Neural cell (in vitro differentiated cells): Measurements from ENCODE around the gene TMPRSS4.

Source experiments
- CTCF ChIP-seq: fragments of 450-650 bp; IDR thresholded peaks from 2 replicates; pipeline ENCODE4 v1.5.1; 2014; ENCODE audit warnings: antibody characterized with exemption, mild to moderate bottlenecking, moderate library complexity; ENCODE audit not compliant: poor library complexity, severe bottlenecking
- EZH2 ChIP-seq: fragments of 200-600, 300-800 bp; shearing (Covaris generic), sonication (generic); IDR thresholded peaks from 2 replicates; pipeline ENCODE4 v1.6.1; 2014; ENCODE audit warnings: antibody characterized with exemption, low read length, borderline replicate concordance, mild to moderate bottlenecking; ENCODE audit not compliant: insufficient read depth, poor library complexity, severe bottlenecking
- TAF1 ChIP-seq: IDR thresholded peaks from 2 replicates; pipeline ENCODE4 v1.6.1; 2012; ENCODE audit warnings: low read depth

- TF ChIP-seq CTCF (no peak), EZH2 (no peak), TAF1 (no peak)
Observed at GRCh38 chr11:118084247-118084646, 7.4 kb downstream of the TMPRSS4 start.
